Activated T-helper 1 cell treated with anti-CD3 and anti-CD28 coated beads, Interleukin-2, amount 50 U/mL, for 16 hours (primary cell): ENCODE data around the gene GIT1.

ENCODE experiments used
- DNase-seq, 2 donors: peaks; one replicate each; pipeline ENCODE4 v3.0.0-alpha.2; 2020; ENCODE audit warnings: low read depth in 1 of 2, low spot score in 1 of 2

The GIT1 gene

GRCh38 chr17:29524692-29525091 lies 64.8 kb downstream of the GIT1 start:
- DNase-seq = no peak
